Right ventricle myocardium inferior (tissue), 1 donor: ENCODE results near the gene CDH15. TPM values are rescaled to one million over a fixed set of nuclear protein-coding genes. Genes with fewer than 3 reads are reported as not detected.
"Not testable (repeated sequence)": the region's sequence is repeated elsewhere in the genome, so short reads cannot be mapped to it uniquely, and the experiment has no call there.

ENCODE experiments used
- ATAC-seq: fragments of 200-7000 bp; cut with Tn5 transposase; one replicate; pipeline ENCODE4 v1.9.1; 2020; ENCODE audit warnings: mild to moderate bottlenecking, moderate library complexity
- DNase-seq: peaks from one replicate; pipeline ENCODE4 v3.0.0; 2021; ENCODE audit errors: missing footprints
- intact Hi-C: fragments of 100-400 bp; cut with DNase I; formaldehyde crosslinking; loops from one replicate; pipeline ENCODE4 v1.11.0; 2022
- total RNA-seq: library from RNA; stranded (reverse); fragmentation: NEBNext Ultra II Directional; extraction: Animal tissue kit (Norgen Biotek cat#: 25700); gene quantifications from one replicate; pipeline ENCODE4 v1.2.1, GENCODE V29; 2021
- donor health status: DM: no; HTN: yes; CAD: no; lungs with severe emphysema.

CDH15 gene
- total RNA-seq, 1 donor from 2014 or later = not detected

GRCh38 chr16:89191033-89191900 is 19.7 kb downstream of the CDH15 start:
- intact Hi-C loops = no loop called here
- DNase-seq (peak; percentile 66), ATAC-seq (no peak)

GRCh38 chr16:89191901-89192185 is 20.3 kb downstream of the CDH15 start:
- DNase-seq = no peak
- ATAC-seq = no peak
- intact Hi-C loops = no loop called here

GRCh38 chr16:89192186-89192955 is 20.8 kb downstream of the CDH15 start:
- peak; percentile 65 for DNase-seq
- ATAC-seq = peak; percentile 43
- intact Hi-C loops = not testable (repeated sequence)

GRCh38 chr16:89192956-89193575 is 21.5 kb downstream of the CDH15 start:
- DNase-seq = peak; percentile 76
- ATAC-seq = peak; percentile 32
- intact Hi-C loops = no loop called here

- ATAC-seq = no peak
Observed at GRCh38 chr16:89193576-89194293, 22.2 kb downstream of the CDH15 start.

GRCh38 chr16:89194340-89195311 is 23.1 kb downstream of the CDH15 start:
- intact Hi-C loops = no loop called here
- ATAC-seq = no peak
- peak; percentile 55 for DNase-seq

More at GRCh38 chr16:89193576-89194293, 22.2 kb downstream of the CDH15 start:
- intact Hi-C loops = no loop called here
- peak; percentile 53 for DNase-seq

- DNase-seq (no peak), ATAC-seq (no peak)
- intact Hi-C loops = no loop called here
Observed at GRCh38 chr16:89195521-89196171, 24.1 kb downstream of the CDH15 start.

GRCh38 chr16:89197033-89197632 is 25.6 kb downstream of the CDH15 start:
- ATAC-seq (no peak), DNase-seq (peak; percentile 53)
- intact Hi-C loops = no loop called here

- intact Hi-C loops = no loop called here
Observed at GRCh38 chr16:89197633-89198416, 26.3 kb downstream of the CDH15 start.

GRCh38 chr16:89198417-89199240 is 27.1 kb downstream of the CDH15 start:
- DNase-seq = peak; percentile 53
- no peak for ATAC-seq
- intact Hi-C loops = no loop called here

More at GRCh38 chr16:89197633-89198416, 26.3 kb downstream of the CDH15 start:
- ATAC-seq = no peak
- peak; percentile 59 for DNase-seq

- intact Hi-C loops = no loop called here
- DNase-seq (peak; percentile 32), ATAC-seq (no peak)
Observed at GRCh38 chr16:89199241-89200123, 27.9 kb downstream of the CDH15 start.

- intact Hi-C loops = no loop called here
- DNase-seq (peak; percentile 41), ATAC-seq (no peak)
Observed at GRCh38 chr16:89200124-89200849, 28.7 kb downstream of the CDH15 start, which contains the start of gene SLC22A31. Gene SLC22A31 (minus strand): TSS chr16:89200537. CDS start chr16:89200501, 36 bp downstream.

- intact Hi-C loops = no loop called here
- DNase-seq = peak; percentile 46
- ATAC-seq = no peak
Observed at GRCh38 chr16:89200850-89201411, 29.4 kb downstream of the CDH15 start.
